ENCODE data around the gene STRADA.

The STRADA gene

GRCh38 chr17:63775420-63775819, 33.8 kb upstream of the STRADA start:
- no peaks in the 10 kb centered on the region for H3K36me3 ChIP-seq (ENCODE audit: insufficient read depth)
- H2AFZ ChIP-seq (ENCODE audit: low read depth), result no peak overlapping the region
- H3K27ac ChIP-seq, result peak overlapping the region; percentile 92; the same call in 1 of the 2 replicates
- H4K20me1 ChIP-seq (ENCODE audit: insufficient read depth), result peaks cover 7% of the 10 kb centered on the region; the same call in 1 of the 2 replicates
- peak overlapping the region; percentile 86 for H3K4me2 ChIP-seq
- H3K27me3 ChIP-seq (ENCODE audit: insufficient read depth, low read depth), result no peaks in the 10 kb centered on the region
- peaks cover 37% of the 10 kb centered on the region for H3K4me1 ChIP-seq (ENCODE audit: low read depth, poor library complexity, severe bottlenecking)
- peaks cover 92% of the 10 kb centered on the region for H3K79me2 ChIP-seq (ENCODE audit: insufficient read depth, low read depth)
- H3K4me3 ChIP-seq (IDR thresholded peaks at IDR 0.05; ENCODE audit: insufficient read depth, low read depth, low read length), result no peak overlapping the region
- peak overlapping the region; percentile 88; the same call in 1 of the 2 replicates for H3K9ac ChIP-seq
- TF ChIP-seq CTCF (conservative IDR thresholded peaks at IDR 0.05; ENCODE audit: low read depth, low read length), result no peak

GRCh38 chr17:63774969-63775265, 33.3 kb upstream of the STRADA start:
- Histone ChIP-seq H3K9ac (peak overlapping the region; percentile 88; the same call in 1 of the 2 replicates), H3K27me3 (ENCODE audit: insufficient read depth, low read depth) (no peaks in the 10 kb centered on the region), H3K79me2 (ENCODE audit: insufficient read depth, low read depth) (peaks cover 92% of the 10 kb centered on the region), H3K27ac (peak overlapping the region; percentile 92; the same call in 1 of the 2 replicates), H3K4me3 (IDR thresholded peaks at IDR 0.05; ENCODE audit: insufficient read depth, low read depth, low read length) (no peak overlapping the region), H3K4me2 (peak overlapping the region; percentile 86), H3K4me1 (ENCODE audit: low read depth, poor library complexity, severe bottlenecking) (peaks cover 36% of the 10 kb centered on the region), H3K36me3 (ENCODE audit: insufficient read depth) (no peaks in the 10 kb centered on the region), H4K20me1 (ENCODE audit: insufficient read depth) (peaks cover 7% of the 10 kb centered on the region; the same call in 1 of the 2 replicates), H2AFZ (ENCODE audit: low read depth) (no peak overlapping the region)
- TF ChIP-seq CTCF (conservative IDR thresholded peaks at IDR 0.05; ENCODE audit: low read depth, low read length), result no peak

DNA sequence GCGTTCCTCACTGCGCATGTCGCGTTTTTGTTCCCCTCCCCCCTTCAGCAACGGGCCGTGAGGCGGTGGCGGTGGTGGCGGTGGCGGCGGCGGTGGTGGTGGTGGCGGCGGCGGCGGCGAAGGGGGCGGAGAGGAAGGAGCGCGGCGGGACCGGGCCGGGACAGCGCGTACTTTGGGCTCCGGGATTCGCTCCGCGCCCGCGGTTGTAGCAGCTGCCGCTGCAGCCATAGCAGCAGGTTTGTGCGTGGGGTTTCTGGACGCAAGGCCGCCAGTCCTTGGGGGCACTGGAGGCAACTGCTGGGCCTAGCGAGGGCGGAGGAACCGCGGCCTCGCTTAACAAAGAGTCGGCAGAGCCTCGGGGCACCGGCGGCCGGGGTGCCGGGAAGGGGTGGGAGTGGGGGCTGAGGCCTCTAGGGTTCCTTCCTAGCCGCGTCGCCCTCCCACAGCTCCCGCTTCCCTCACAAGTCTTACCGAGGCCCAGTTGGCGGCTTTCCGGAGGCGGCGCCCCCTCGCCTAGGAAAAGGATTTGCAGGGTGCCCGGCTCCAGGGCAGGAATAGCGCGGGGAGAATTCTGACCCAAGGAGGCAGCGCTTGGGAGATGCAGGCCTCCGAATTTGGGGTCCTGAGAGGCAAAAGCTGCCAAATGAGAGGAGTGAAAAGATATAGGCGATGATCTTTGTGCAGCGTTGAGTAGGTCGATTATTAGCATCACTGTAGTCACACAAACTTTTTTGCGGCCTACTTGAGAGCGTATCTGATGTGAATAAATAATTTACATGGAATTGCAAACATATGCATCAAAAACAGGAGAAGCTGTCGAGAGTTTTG, 32.8 kb upstream of the STRADA start, which contains the start of gene DDX42:
DDX42 (plus strand) TSS at position 30 of the 828 bp plus-strand sequence. CDS start 12,880 bp downstream, outside the sequence.
- H3K4me2 ChIP-seq, result peak within 1 kb of the TSS; percentile 86
- peak within 1 kb of the TSS; percentile 92 for H3K27ac ChIP-seq
- H3K9ac ChIP-seq, result peak within 1 kb of the TSS; percentile 88
- peaks cover 92% of the 10 kb centered on the region for H3K79me2 ChIP-seq (ENCODE audit: insufficient read depth, low read depth)
- H2AFZ ChIP-seq (ENCODE audit: low read depth), result peak within 1 kb of the TSS; percentile 43
- peak within 1 kb of the TSS; percentile 65 for H3K4me3 ChIP-seq (IDR thresholded peaks at IDR 0.05; ENCODE audit: insufficient read depth, low read depth, low read length)
- peaks cover 3% of the 10 kb centered on the region; the same call in 1 of the 2 replicates for H4K20me1 ChIP-seq (ENCODE audit: insufficient read depth)
- no peak for TF ChIP-seq CTCF (conservative IDR thresholded peaks at IDR 0.05; ENCODE audit: low read depth, low read length)
- no peaks in the 10 kb centered on the region for H3K27me3 ChIP-seq (ENCODE audit: insufficient read depth, low read depth)
- H3K36me3 ChIP-seq (ENCODE audit: insufficient read depth), result no peaks in the 10 kb centered on the region
- H3K4me1 ChIP-seq (ENCODE audit: low read depth, poor library complexity, severe bottlenecking), result peaks cover 30% of the 10 kb centered on the region

GRCh38 chr17:63773272-63774140, 31.9 kb upstream of the STRADA start, which contains the start of gene CCDC47:
TSS of gene CCDC47 (minus strand) at chr17:63773597. CDS start at chr17:63766175, 7,422 bp downstream.
- peak within 1 kb of the TSS; percentile 86 for H3K4me2 ChIP-seq
- H3K27ac ChIP-seq, result peak within 1 kb of the TSS; percentile 92
- TF ChIP-seq CTCF (conservative IDR thresholded peaks at IDR 0.05; ENCODE audit: low read depth, low read length), result no peak
- peak within 1 kb of the TSS; percentile 43 for H2AFZ ChIP-seq (ENCODE audit: low read depth)
- H3K36me3 ChIP-seq (ENCODE audit: insufficient read depth), result no peaks in the 10 kb centered on the region
- peak within 1 kb of the TSS; percentile 88 for H3K9ac ChIP-seq
- H3K27me3 ChIP-seq (ENCODE audit: insufficient read depth, low read depth), result no peaks in the 10 kb centered on the region
- no peaks in the 10 kb centered on the region; the same call in 1 of the 2 replicates for H4K20me1 ChIP-seq (ENCODE audit: insufficient read depth)
- peaks cover 92% of the 10 kb centered on the region for H3K79me2 ChIP-seq (ENCODE audit: insufficient read depth, low read depth)
- peak within 1 kb of the TSS; percentile 65 for H3K4me3 ChIP-seq (IDR thresholded peaks at IDR 0.05; ENCODE audit: insufficient read depth, low read depth, low read length)
- peaks cover 25% of the 10 kb centered on the region for H3K4me1 ChIP-seq (ENCODE audit: low read depth, poor library complexity, severe bottlenecking)

Data from KMS-11 (cell line).